ENCODE measurements around the gene RGS7BP. TPM values are rescaled to one million over a fixed set of nuclear protein-coding genes. Genes with fewer than 3 reads are reported as not detected.
A peak's percentile ranks its signal among the peaks of the same experiment; 100 is the strongest.

Gene RGS7BP
- total RNA-seq, 1 experiment from 2014 or later: 0.33 TPM

DNA sequence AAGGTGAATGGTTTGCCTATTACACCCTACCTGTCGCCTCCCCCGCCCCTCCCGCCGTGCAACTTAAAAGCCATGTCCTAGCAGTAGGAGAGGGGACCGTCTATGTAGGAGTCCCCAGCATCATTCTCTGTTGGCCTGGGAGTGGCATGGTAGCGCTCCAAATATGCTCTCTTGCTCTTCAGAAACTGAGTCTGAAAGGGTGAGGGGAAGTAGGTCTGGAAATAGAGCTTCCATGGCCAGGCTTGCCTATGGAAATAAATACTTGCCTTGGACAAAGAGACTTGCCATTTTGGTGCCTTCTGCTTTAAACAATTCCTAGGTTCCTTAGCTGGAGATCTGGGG, 1.4 kb downstream of the RGS7BP start:
- TF ChIP-seq, protein P1, sequence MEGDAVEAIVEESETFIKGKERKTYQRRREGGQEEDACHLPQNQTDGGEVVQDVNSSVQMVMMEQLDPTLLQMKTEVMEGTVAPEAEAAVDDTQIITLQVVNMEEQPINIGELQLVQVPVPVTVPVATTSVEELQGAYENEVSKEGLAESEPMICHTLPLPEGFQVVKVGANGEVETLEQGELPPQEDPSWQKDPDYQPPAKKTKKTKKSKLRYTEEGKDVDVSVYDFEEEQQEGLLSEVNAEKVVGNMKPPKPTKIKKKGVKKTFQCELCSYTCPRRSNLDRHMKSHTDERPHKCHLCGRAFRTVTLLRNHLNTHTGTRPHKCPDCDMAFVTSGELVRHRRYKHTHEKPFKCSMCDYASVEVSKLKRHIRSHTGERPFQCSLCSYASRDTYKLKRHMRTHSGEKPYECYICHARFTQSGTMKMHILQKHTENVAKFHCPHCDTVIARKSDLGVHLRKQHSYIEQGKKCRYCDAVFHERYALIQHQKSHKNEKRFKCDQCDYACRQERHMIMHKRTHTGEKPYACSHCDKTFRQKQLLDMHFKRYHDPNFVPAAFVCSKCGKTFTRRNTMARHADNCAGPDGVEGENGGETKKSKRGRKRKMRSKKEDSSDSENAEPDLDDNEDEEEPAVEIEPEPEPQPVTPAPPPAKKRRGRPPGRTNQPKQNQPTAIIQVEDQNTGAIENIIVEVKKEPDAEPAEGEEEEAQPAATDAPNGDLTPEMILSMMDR (conservative IDR thresholded peaks at IDR 0.05): no peak

More for the DNA sequence above, 1.4 kb downstream of the RGS7BP start:
- Histone ChIP-seq H3K4me1 (ENCODE audit: insufficient read depth, low read length) (no peaks in the 10 kb centered on the region; the same call in 1 of the 2 replicates), H3K79me1 (ENCODE audit: insufficient read depth, low read depth, low read length, poor library complexity, severe bottlenecking) (no peaks in the 10 kb centered on the region), H4K20me1 (ENCODE audit: control insufficient read depth, insufficient read depth, insufficient read length) (no peaks in the 10 kb centered on the region), H4K8ac (replicated peaks; ENCODE audit: insufficient read length, low read depth, low read length) (no peak overlapping the region), H2BK20ac (ENCODE audit: low read depth, low read length, poor library complexity, severe bottlenecking) (no peak overlapping the region), H4K91ac (ENCODE audit: insufficient read length, low read depth, low read length) (no peak overlapping the region), H3K56ac (ENCODE audit: insufficient read length, low read depth, low read length) (no peak overlapping the region), H3K4ac (ENCODE audit: low read depth, low read length) (no peak overlapping the region), H3K23me2 (ENCODE audit: insufficient read length, low read depth, low read length, poor library complexity, severe bottlenecking) (peaks cover 18% of the 10 kb centered on the region), H3K27me3 (ENCODE audit: insufficient read depth, low read length) (peaks cover 15% of the 10 kb centered on the region; the same call in 1 of the 2 replicates), H2BK120ac (ENCODE audit: low read depth, low read length, poor library complexity, severe bottlenecking) (no peak overlapping the region), H3K9me3 (ENCODE audit: control insufficient read depth, low read depth, low read length) (no peaks in the 10 kb centered on the region), H2AFZ (ENCODE audit: low read length) (no peak overlapping the region), H4K5ac (ENCODE audit: insufficient read length, low read depth, low read length) (no peak overlapping the region), H3K9ac (ENCODE audit: extremely low read depth, insufficient read length, low read length) (peak overlapping the region; percentile 57), H3K14ac (ENCODE audit: insufficient read depth, low read length) (no peak overlapping the region; the same call in 1 of the 2 replicates), H3T11ph (ENCODE audit: low read length) (no peak overlapping the region), H3K27ac (ENCODE audit: insufficient read length, low read depth, low read length) (no peak overlapping the region), H2BK5ac (ENCODE audit: insufficient read length, low read length) (no peak overlapping the region), H3K4me2 (ENCODE audit: insufficient read depth, insufficient read length, low read length) (peak overlapping the region; percentile 96), H3K18ac (ENCODE audit: insufficient read length, low read depth, low read length) (no peak overlapping the region), H3K23ac (ENCODE audit: insufficient read length, low read depth, low read length) (no peak overlapping the region), H3K79me2 (ENCODE audit: insufficient read depth, low read length) (no peaks in the 10 kb centered on the region), H2BK12ac (ENCODE audit: insufficient read length, low read depth, low read length) (no peak overlapping the region), H2AK5ac (ENCODE audit: insufficient read length, low read length) (no peak overlapping the region), H2BK15ac (ENCODE audit: low read depth, low read length) (no peak overlapping the region)
- Mint-ChIP-seq H3K4me3 (peak overlapping the region; percentile 76 to 91), H3K4me1 (peaks cover 14 to 27% of the 10 kb centered on the region in 2 experiments), H3K36me3 (ENCODE audit: insufficient read depth in 1 of 3, low read depth in 3 of 3) (no peaks in the 10 kb centered on the region; a peak in 1 of 7 replicates), H3K27ac (no peak overlapping the region), H3K27me3 (ENCODE audit: low read depth) (peaks cover 90% of the 10 kb centered on the region), H3K9me3 (no peaks in the 10 kb centered on the region)
- no CpG with 5 or more reads among the region's 6 CpGs for WGBS (ENCODE audit: extremely low coverage, insufficient read length, low lambda C conversion rate)
- DNase-seq: no peak

Data from H9 (cell line).